NCI-H2196 (cell line): ENCODE measurements around the gene RTP3.
"Not testable (repeated sequence)": the region's sequence is repeated elsewhere in the genome, so short reads cannot be mapped to it uniquely, and the experiment has no call there.

Source experiments
- DNase-seq: peaks from one replicate; lab custom pipeline; 2025; ENCODE audit not compliant: unreplicated experiment; lab: John Stamatoyannopoulos, UW

The RTP3 gene

DNA sequence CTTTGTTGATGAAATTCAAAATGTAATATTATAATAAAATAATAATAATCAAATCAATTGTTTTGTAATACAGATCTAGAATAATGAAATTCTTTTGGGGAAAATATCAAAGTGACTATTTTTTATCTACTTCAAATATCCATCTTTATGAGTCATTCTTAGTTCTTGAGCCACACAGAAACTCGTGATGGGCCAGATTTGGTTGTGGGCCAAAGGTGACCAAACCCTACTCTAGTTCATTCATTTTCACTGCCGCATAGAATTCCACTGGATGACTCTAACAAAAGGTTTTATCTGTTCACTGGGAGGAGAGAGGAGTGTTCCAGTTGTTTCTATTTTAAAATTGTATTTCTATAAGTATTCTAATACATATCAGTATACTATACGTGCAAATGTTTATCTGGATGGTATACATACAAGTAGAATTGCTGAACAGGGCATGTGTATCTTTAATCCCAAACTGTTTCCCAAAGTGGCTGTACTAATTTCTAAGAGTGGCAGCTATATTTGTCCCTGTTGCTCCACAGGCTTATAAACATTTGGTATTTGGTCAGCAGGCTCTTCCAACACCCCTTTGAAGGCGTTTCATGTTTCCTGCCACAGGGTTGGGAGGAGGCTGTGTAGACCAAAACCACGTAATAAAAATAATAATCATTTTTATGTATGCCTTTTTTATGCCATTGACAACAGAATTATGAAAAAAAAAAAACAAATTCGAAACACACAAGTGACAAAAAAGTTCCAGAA is 7.3 kb upstream of the RTP3 start:
- no peak for DNase-seq

DNA sequence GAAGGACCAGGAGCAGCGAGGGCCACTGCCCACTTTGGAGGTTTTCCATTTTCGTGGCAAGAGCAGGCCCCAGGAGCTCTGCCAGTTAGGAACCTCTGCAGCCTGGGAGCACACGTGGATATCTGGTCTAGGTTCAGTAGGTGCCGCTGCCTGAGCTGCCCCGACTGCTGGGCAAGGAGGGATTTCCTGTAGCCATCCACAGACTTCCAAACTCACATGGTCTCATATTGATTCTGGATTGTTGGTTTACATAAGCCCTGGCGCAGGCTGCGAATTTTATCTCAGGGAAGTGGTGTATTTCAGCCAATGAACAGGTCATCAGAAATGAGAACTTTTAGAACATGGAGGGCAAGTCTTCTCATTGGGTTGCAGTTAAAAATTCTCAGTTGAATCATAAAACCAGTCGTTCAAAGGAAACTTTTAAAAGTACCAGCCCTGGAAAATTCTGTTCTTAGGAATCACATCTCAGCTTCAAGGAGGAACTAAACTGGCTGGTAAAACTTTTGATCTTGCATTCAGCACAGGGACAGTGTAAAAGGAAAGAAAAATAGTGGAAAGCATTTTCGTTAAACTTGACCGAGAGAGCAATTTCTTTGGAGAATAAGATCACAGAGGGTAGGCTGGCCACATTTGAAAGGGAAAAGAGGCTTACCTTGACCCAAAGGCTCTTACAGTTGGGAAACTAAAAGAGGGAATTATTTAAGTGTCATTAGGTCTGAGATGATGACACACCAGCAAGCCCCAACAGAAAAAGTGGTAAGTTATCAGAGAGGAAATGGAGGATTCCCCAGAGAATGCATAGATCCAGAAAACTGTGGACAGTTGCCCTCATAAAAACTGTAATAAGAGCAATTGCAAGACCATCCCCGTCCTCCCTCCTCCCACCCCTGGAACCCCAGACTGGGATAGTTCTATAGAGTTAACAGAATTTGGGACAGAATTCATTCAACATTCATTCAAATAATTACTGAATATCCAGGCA is 6.4 kb upstream of the RTP3 start:
- DNase-seq = no peak

DNA sequence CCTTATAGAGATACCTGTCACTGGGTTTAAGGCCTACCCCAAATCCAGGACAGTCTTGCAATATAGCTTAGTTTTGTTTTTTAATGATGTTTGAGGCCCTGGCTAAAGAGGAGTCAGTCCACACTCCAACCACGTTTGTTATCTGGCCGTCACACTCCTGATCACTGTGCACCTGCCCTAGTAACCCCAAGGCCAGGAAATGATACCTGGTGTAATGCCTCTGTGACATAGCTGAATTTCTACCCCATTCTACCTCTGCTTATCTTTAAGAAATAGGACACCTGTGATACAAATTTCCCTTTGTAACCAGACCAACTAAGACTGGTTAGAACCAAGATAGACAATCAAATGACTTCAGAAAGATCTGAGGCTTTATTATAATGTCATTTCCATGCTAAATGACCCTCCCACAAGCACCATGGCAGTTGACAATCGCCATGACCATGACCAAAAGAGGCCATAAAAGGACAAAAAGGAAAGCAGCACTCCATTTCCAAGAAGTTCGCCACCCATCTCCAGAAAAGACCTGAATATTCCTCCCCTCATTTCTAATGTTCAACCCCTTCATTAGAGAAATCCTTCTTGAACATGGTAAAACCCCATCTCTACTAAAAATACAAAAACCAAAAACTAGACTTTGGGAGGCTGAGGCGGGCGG is 4.8 kb upstream of the RTP3 start:
- DNase-seq = peak; percentile 6

DNA sequence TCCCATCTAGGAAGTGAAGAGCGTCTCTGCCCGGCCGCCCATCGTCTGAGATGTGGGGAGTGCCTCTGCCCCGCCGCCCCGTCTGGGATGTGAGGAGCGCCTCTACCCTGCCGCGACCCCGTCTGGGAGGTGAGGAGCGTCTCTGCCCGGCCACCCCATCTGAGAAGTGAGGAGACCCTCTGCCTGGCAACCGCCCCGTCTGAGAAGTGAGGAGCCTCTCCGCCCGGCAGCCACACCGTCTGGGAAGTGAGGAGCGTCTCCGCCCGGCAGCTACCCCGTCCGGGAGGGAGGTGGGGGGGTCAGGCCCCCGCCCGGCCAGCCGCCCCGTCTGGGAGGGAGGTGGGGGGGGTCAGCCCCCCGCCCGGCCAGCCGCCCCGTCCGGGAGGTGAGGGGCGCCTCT is 3.3 kb upstream of the RTP3 start:
- DNase-seq = not testable (repeated sequence)

DNA sequence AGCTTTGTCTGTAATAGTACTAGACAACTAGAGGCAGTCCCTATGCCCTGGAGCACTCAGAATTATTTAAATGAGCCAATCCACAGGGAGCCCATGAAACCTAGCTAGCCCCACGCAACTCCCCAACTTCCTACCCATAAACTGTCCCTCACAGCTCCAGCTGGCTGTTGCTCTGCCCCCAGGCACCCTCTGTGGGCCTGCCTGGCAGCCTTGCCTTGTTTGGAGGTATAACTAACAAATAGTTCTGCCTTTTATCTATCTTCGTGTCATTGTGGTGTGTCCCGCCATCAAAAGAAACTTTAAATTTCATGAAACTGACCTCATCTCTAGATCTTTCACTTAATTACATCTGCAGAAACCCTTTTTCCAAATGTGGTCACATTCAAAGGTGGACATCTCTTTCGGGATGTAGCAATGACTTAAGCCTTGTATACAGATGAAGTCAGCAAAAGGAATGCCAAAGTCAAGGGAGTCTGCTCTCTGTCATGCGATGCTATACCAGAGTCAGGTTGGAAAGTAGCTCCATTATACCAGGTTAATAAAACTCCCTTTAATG is 1.8 kb upstream of the RTP3 start:
- no peak for DNase-seq

DNA sequence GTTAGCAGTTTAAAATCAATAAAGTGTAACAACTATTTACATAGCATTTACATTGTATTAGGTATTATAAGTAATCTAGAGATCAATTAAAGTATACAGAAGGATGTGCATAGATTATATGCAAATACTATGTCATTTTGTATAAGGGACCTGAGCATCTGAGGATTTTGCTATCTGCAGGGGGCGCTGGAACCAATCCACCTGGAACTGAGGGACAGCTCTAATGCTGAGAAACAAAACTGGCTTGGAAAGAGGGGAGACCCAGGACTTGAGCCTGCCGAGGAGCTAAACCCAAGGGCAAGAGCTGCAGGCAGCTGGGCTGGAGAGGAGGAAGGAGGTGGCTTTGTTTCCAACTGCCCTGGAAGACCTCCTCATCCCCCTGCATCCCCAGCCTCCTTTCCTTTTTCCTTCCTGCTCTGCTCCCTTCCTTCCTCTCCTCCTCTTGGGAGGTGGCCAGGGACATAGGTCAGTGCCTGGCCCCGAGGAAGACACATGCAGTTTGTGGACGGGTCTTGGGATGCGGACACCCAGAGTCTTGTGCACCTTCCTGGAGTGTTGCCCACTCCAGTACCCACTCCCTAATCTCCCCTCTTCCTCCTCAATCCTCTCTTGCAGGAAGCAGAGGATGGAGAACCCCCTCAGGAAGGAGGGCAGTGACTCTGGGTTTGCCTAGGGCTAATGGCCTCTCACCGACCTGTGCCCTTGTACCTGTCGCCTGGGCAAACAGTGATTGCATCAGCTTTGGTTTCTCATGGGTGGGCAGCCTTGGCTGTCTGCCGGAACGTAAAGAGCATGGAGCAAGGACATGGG is 825 bp upstream of the RTP3 start:
- DNase-seq = no peak

DNA sequence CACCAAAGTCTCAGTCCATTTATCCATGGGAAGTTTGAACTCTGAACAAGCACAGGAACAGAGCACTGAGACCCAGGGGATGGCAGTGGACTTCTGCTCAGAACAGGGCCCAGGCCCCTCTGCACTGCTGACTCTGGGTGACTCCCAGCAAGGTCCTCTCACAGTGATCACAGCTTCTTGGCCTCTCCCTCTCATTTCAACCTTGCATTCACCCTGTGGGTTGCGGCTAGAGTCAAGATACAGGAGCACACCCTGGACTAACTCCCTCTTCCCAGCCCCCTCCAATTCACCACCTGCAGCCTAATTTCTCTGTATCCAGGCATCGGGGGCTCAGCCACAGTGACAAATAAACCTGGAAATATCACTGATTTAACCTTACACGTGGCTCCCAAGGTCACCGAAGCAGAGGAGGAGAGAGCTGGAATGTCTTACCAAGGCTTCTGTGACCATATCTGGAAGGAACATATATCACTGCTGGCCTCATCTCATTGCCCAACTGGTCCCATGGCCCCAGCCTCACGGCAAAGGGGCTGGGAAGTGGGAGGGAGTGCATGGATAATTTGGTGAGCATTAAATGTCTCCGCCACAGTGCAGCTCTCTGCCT is 1.2 kb downstream of the RTP3 start:
- DNase-seq = no peak

DNA sequence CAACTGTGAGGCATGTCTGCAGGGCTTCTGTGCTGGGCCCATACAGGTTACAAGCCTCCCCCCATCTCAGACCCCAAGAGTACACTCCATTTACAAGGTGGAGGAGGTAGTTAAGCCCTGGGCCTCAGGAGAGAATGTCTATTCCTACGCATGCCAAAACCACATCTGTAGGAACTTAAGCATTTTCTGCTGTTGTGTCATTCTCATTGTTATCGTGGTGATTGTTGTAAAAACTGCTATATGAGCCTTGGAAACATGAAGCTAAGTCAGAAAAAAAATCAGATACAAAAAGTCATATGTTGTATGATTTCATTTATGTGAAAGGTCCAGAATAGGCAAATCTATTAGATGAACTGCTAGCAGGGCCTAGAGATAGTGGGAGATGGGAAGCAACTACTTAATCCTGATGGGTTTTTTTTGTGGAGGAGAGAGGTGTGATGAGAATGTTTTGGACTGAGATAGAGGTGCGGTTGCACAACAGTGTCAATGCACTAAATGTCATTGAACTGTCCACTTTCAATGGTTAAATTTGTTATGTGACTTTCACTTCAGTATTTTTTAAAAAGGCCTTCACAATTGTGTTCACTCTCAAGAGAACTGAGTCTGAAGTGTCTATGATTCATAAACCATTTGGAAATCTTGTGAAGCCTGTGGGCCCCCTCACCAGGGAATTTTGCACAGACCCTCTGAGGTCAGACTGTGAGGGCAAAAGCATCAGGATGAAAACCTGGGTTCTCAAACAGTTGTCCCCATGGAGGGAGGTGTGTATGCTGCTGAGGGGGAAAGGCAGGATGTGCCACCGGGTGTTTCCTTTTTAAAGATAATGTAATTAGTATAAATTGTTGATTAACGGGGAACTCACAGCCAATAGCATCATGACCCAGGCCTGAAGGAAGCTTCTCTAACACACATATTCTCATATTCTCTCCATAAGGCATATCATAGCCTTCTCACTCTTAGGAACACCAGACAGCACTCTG is 3.2 kb downstream of the RTP3 start:
- no peak for DNase-seq

DNA sequence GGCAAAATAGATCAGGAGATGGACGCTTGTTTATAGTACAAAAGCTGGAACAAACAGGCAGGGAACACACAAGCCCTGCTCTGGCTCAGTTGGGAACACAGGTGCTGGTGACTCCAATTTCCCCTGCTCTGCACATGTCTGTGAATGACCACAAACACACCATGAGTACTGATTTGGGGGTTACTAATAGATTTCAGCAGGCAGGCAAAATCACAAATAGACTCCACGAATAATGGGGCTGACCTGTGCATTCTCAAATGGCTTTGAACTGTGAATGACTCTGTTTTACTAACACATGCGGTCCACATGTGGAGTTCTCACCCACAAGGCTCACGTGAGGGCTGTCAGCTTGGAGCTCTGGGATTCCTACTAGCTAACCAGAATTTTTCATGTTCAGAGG is 3.9 kb downstream of the RTP3 start:
- DNase-seq = no peak

DNA sequence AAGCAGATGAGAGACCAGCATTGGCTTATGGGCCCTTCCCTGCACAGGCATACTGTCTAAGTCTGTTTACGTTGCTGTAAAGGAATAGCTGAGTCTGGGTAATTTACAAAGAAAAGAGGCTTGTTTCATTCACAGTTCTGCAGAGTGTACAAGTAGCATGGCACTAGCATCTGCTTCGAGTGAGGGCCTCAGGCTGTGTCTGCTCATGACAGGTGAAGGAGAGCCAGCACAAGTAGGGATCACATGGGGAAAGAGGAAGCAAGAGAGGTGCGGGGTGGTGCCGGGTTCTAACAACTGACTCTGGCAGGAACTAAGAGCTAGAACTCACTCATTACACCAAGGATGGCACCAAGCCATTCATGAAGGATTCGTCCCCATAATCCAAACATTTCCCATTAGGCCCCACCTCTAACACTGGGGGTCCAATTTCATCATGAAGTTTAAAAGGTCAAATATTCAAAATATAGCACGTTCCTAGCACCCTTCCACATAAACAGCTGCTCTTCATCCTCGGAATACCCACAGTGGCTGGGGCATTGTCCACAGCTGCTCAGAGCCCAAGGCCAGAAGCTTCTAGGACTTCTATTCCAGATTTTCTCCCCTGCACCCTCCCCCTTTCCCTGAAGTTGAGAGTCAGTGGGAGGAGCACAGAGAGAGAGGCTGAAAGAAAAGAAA is 5.6 kb downstream of the RTP3 start:
- DNase-seq = no peak

DNA sequence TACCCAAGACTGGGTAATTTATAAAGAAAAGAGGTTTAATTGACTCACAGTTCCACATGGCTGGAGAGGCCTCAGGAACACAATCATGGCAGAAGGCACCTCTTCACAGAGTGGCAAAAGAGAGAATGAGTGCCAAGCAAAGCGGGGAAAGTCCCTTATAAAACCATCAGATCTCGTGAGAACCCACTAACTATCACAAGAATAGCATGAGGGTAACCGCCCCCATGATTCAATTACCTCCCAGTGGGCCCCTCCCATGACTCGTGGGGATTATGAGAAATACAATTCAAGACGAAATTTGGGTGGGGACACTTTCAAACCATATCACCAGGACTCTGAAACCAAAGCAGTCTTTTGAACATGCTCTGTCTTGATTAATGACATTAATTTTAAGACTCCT is 7.0 kb downstream of the RTP3 start:
- no peak for DNase-seq

DNA sequence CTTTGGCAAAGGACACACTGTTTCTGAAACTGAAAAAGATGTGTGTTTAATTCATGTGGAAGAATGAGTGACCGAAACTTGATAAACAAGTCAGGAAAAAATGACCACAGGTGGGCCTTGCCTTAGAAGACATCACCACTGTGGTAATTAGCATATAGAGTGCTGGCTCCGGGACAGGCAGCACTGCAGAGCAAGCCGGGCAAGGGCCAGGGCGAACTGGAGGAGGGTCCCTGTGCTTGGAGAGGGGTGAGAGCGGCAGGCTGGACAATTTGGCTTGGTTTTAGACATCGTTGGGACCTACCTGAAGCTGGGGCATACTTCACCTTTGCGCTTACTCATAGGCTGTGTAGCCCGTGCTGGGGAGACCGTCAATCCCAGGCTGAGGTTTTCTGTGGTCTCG is 8.2 kb downstream of the RTP3 start:
- DNase-seq = no peak

DNA sequence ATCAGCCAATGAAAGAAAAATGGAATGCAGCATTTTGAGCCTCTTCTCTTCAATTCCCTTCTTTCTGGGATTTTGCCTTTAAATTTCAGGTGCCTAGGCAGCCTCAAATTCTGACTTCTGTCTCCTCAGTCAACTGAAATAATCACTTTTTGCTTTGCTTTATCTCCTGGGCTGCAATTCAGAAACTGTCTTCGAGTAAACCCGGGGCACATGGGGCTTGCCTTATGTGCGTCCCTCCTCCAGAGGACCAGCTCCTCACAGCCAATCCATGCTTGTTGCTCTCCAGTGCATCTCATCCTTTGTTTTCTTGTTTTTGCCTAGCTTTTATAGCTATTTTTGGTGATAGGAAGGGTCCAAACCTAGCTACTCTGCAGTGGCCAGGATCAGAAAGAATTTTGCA is 8.8 kb downstream of the RTP3 start:
- DNase-seq = no peak

DNA sequence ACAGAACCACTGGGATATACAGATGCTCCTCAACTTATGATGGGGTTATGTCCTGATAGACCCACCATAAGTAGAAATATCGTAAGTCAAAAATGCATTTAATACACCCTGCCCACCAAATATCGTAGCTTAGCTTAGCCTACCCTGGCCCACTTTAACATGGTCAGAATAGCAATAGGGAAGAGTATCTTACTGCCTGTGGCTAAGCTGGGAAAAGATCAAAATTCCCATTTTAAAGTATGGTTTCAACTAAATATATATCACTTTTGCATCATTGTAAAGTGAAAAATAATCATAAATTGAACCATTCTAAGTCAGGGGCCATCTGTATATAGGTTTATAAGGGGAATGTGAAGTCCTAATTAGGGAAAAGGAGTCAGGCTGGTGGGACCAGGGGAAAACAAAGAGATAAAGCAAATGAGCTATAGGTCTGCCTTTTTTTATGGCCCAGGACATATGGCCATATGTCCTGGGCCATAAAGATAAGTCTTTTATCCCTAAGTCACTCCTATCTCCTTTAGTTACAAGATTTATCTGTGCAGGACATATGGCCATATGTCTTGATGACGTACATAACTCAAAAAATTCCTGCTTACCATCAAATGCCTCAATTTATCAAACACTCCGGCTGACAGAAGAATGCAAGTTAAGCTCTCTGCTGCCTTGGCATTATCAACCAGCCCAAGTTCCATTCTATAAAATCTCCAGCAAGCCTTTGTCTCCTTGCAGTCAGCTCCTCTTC is 11.2 kb downstream of the RTP3 start:
- DNase-seq = no peak

DNA sequence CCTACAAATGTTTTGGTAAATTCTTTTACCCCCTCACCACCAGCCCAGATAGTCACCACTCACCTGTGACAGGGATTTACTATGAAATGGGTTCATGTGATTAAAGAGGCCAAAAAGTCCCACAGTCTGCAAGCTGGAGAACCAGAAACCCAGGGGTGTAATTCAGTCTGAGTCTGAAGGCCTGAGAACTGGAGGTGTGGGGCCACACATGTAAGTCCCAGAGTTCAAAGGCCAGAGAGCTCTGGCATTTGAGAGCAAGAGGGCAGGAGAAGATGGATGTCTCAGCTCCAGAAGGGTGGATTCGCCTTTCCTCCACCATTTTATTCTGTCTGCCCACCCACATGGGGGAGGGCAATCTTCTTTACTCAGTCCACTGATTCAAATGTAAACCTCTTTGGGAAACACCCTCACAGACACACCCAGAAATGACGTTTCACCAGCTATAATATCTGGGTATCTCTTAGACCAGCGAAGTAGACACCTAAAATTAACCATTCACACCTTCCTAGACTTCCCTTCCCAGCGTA is 11.9 kb downstream of the RTP3 start:
- no peak for DNase-seq

DNA sequence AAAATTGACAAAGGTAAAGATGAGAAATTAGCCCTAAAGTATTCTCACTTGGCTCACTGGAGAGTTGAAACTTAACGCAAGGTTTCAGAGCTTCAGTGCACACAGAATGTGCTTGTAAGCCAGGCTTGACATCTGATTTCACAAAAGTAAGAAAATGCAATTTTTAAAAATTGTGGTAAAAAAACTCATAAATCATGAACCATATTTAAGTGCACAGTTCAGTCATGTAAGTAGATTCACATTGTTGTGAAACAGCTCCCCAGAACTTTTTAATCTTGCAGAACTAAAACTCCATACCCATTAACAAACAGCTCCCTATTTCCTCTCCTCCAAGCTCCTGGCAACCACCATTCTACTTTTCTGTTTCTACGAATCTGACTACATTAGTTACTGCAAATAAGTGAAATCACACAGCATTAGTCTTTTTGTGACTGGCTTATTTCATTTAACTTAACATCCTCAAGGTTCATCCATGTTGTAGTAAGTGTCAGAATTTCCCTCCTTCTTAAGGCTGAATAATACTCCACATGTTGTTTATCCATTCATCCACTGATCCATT is 14.5 kb downstream of the RTP3 start:
- no peak for DNase-seq

DNA sequence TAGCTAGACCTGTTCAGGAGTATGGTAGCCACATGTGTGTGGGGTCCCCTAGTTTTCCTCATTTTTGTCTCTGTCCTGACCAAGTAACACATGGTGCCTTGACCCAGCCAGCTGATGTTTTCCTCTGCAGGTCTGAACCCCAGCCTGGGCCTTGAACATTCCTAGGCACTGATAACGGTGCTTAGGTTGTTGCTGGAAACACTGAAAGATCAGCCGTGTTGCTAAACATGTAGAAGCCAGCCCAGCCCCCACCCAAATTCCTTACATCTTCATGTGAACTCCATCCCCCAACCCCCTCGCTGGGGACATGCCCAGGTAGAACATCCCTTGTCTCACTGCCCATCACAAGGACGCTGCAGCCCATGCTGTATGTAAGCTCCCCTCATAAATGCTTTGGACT is 18.7 kb downstream of the RTP3 start:
- DNase-seq = no peak
